ENCODE results near the gene UBE2Q2. TPM values are rescaled to one million over a fixed set of nuclear protein-coding genes. Genes with fewer than 3 reads are reported as not detected.

UBE2Q2 gene
- total RNA-seq, 4 donors from 2014 or later: 64.3 to 76.7 (median 73.3) TPM

- H3K4me3 ChIP-seq: no peak overlapping the region
- no peaks in the 10 kb centered on the region for H3K27me3 ChIP-seq
- H3K36me3 ChIP-seq: no peaks in the 10 kb centered on the region
- H3K27ac ChIP-seq (replicated peaks in 1 of 4): peak overlapping the region in 3 of 4 donors; percentile 5 to 50 (median 17)
- H3K4me1 ChIP-seq: peaks cover 27 to 51% (median 44%) of the 10 kb centered on the region in 4 donors
- TF ChIP-seq CTCF (IDR thresholded peaks at IDR 0.05) (no peak), EP300 (IDR thresholded peaks at IDR 0.05) (no peak), POLR2AphosphoS5 (IDR thresholded peaks at IDR 0.05) (no peak), POLR2A (IDR thresholded peaks at IDR 0.05; ENCODE audit: low read depth) (no peak)
- no peaks in the 10 kb centered on the region for H3K9me3 ChIP-seq
- no peak for DNase-seq (ENCODE audit: extremely low spot score)
- intact Hi-C loops (cut with DNase I): loop anchor here (5.0 kb wide), 1 partner anchor 61 kb away; the partner anchor contains the start of gene FBXO22
Observed at GRCh38 chr15:75841626-75842025, 1.6 kb upstream of the UBE2Q2 start.

- 0% methylated on average over 22 of the region's 77 CpGs for WGBS
- peaks cover 30 to 73% (median 62%) of the 10 kb centered on the region in 4 donors for H3K4me1 ChIP-seq
- peak overlapping the region; percentile 86 to 99 (median 98) for H3K4me3 ChIP-seq
- H3K27me3 ChIP-seq: no peaks in the 10 kb centered on the region
- intact Hi-C loops (cut with DNase I): loop anchor here (5.0 kb wide), 1 partner anchor 58 kb away; the partner anchor contains the start of gene FBXO22
- H3K9me3 ChIP-seq: no peaks in the 10 kb centered on the region
- H3K36me3 ChIP-seq: no peaks in the 10 kb centered on the region
- TF ChIP-seq POLR2AphosphoS5 (IDR thresholded peaks at IDR 0.05) (peak; percentile 10 to 81), CTCF (IDR thresholded peaks at IDR 0.05) (no peak), EP300 (IDR thresholded peaks at IDR 0.05) (no peak), POLR2A (IDR thresholded peaks at IDR 0.05; ENCODE audit: low read depth) (peak; percentile 16)
- H3K27ac ChIP-seq (replicated peaks in 1 of 4): peak overlapping the region; percentile 93 to 97 (median 96)
- DNase-seq (ENCODE audit: extremely low spot score): no peak
Observed at GRCh38 chr15:75843678-75844581, 683 bp downstream of the UBE2Q2 start.

GRCh38 chr15:75844629-75845335 lies 1.5 kb downstream of the UBE2Q2 start:
- Histone ChIP-seq H3K4me1 (peaks cover 30 to 74% (median 63%) of the 10 kb centered on the region in 4 donors), H3K27ac (replicated peaks in 1 of 4) (peak overlapping the region; percentile 93 to 97 (median 96)), H3K9me3 (no peaks in the 10 kb centered on the region), H3K4me3 (peak overlapping the region; percentile 86 to 99 (median 98)), H3K27me3 (no peaks in the 10 kb centered on the region), H3K36me3 (no peaks in the 10 kb centered on the region)
- intact Hi-C loops (cut with DNase I): loop anchor here (5.0 kb wide), 1 partner anchor 58 kb away; the partner anchor contains the start of gene FBXO22
- DNase-seq (ENCODE audit: extremely low spot score): no peak
- WGBS: 43% methylated on average over 13 of the region's 13 CpGs
- TF ChIP-seq CTCF (IDR thresholded peaks at IDR 0.05) (no peak), POLR2A (IDR thresholded peaks at IDR 0.05; ENCODE audit: low read depth) (no peak)

GRCh38 chr15:75849167-75849566 lies 5.9 kb downstream of the UBE2Q2 start:
- Histone ChIP-seq H3K27ac (replicated peaks in 1 of 4) (no peak overlapping the region), H3K36me3 (no peaks in the 10 kb centered on the region), H3K4me1 (peaks cover 24 to 60% (median 45%) of the 10 kb centered on the region in 4 donors), H3K27me3 (no peaks in the 10 kb centered on the region), H3K4me3 (no peak overlapping the region), H3K9me3 (no peaks in the 10 kb centered on the region)
- WGBS: 92% methylated on average over 1 of the region's 1 CpG
- intact Hi-C loops (cut with DNase I): no loop called here
- no peak for TF ChIP-seq EP300 (IDR thresholded peaks at IDR 0.05)
- no peak for TF ChIP-seq CTCF (IDR thresholded peaks at IDR 0.05)
- TF ChIP-seq POLR2A (IDR thresholded peaks at IDR 0.05; ENCODE audit: low read depth): no peak
- TF ChIP-seq POLR2AphosphoS5 (IDR thresholded peaks at IDR 0.05): no peak
- no peak for DNase-seq (ENCODE audit: extremely low spot score)
